MM.1S (cell line): ENCODE results near the gene MVB12A.

ENCODE experiments used
- DNase-seq: peaks from one replicate; pipeline ENCODE4 v3.0.0-alpha.2; 2015
- H2AFZ ChIP-seq: fragments of 300-600 bp; sonication (generic); 2 replicates; pipeline ENCODE4 v1.6.0; 2016; ENCODE audit warnings: antibody characterized with exemption, low read length
- H3F3A ChIP-seq: fragments of 300-600 bp; sonication (generic); 2 replicates; pipeline ENCODE4 v1.6.1; 2016; ENCODE audit warnings: mild to moderate bottlenecking, antibody characterized with exemption, low read length, moderate library complexity, mixed read lengths; ENCODE audit not compliant: insufficient read depth
- H3K27ac ChIP-seq: fragments of 300-600 bp; sonication (generic); 2 replicates; pipeline ENCODE4 v1.5.1; 2016; ENCODE audit warnings: mild to moderate bottlenecking, low read length
- H3K27me3 ChIP-seq: fragments of 300-600 bp; sonication (generic); replicated peaks from 2 replicates; pipeline ENCODE4 v1.6.0; 2016; ENCODE audit warnings: low read length; ENCODE audit not compliant: insufficient read depth
- H3K36me3 ChIP-seq: fragments of 300-600 bp; sonication (generic); replicated peaks from 2 replicates; pipeline ENCODE4 v1.6.1; 2016; ENCODE audit warnings: mild to moderate bottlenecking, low read length, mixed read lengths; ENCODE audit not compliant: insufficient read depth
- H3K4me1 ChIP-seq: fragments of 300-600 bp; sonication (generic); 2 replicates; pipeline ENCODE4 v1.6.1; 2016; ENCODE audit warnings: low read length, mixed read lengths
- H3K4me2 ChIP-seq: fragments of 300-600 bp; sonication (generic); 2 replicates; pipeline ENCODE4 v1.6.0; 2016; ENCODE audit warnings: low read depth, low read length
- H3K4me3 ChIP-seq: fragments of 300-600 bp; sonication (generic); 2 replicates; pipeline ENCODE4 v1.5.1; 2016; ENCODE audit warnings: low read length, mixed read lengths
- H3K79me2 ChIP-seq: fragments of 300-600 bp; sonication (generic); 2 replicates; pipeline ENCODE4 v1.6.1; 2016; ENCODE audit warnings: mixed run types, low read length, mixed read lengths
- H3K9ac ChIP-seq: fragments of 300-600 bp; sonication (generic); 2 replicates; pipeline ENCODE4 v1.6.1; 2016; ENCODE audit warnings: low read length, mixed read lengths
- H3K9me2 ChIP-seq: fragments of 300-600 bp; sonication (generic); replicated peaks from 2 replicates; pipeline ENCODE4 v1.6.1; 2016; ENCODE audit warnings: mild to moderate bottlenecking, low read length, mixed read lengths; ENCODE audit not compliant: insufficient read depth
- H3K9me3 ChIP-seq: fragments of 300-600 bp; sonication (generic); replicated peaks from 2 replicates; pipeline ENCODE4 v1.6.1; 2016; ENCODE audit warnings: mild to moderate bottlenecking, low read length, mixed read lengths; ENCODE audit not compliant: insufficient read depth
- H4K20me1 ChIP-seq: fragments of 300-600 bp; sonication (generic); 2 replicates; pipeline ENCODE4 v1.6.1; 2016; ENCODE audit warnings: mild to moderate bottlenecking, low read length, moderate library complexity, mixed read lengths; ENCODE audit not compliant: insufficient read depth
- CTCF ChIP-seq: fragments of 300-600 bp; sonication (generic); IDR thresholded peaks from 2 replicates; pipeline ENCODE4 v1.5.1; 2016; ENCODE audit warnings: antibody characterized with exemption, low read length, mixed read lengths
- EZH2 ChIP-seq: fragments of 300-600 bp; sonication (generic); optimal IDR thresholded peaks from 2 replicates; pipeline ENCODE3; 2017; ENCODE audit warnings: low read depth, mild to moderate bottlenecking, antibody characterized with exemption, low read length, mixed read lengths
- EZH2phosphoT487 ChIP-seq: fragments of 300-600 bp; sonication (generic); IDR thresholded peaks from 2 replicates; pipeline ENCODE4 v1.6.1; 2018; ENCODE audit warnings: antibody characterized with exemption, low read length

MVB12A gene

GRCh38 chr19:17467471-17468301 lies 47.8 kb downstream of the MVB12A start:
- H3K9me3 ChIP-seq = no peaks in the 10 kb centered on the region
- H3K27me3 ChIP-seq = peaks cover 49% of the 10 kb centered on the region
- H3K27ac ChIP-seq = no peak overlapping the region
- no peaks in the 10 kb centered on the region for H3F3A ChIP-seq
- TF ChIP-seq EZH2 (no peak), CTCF (no peak), EZH2phosphoT487 (no peak)
- H4K20me1 ChIP-seq = no peaks in the 10 kb centered on the region
- no peak overlapping the region for H2AFZ ChIP-seq
- no peak overlapping the region for H3K9ac ChIP-seq
- no peaks in the 10 kb centered on the region for H3K36me3 ChIP-seq
- 0 out of 2 replicates have a peak, but pooled peaks cover 4% of the 10 kb centered on the region for H3K4me1 ChIP-seq
- no peak overlapping the region for H3K4me3 ChIP-seq
- DNase-seq = no peak
- H3K9me2 ChIP-seq = no peaks in the 10 kb centered on the region
- H3K79me2 ChIP-seq = no peaks in the 10 kb centered on the region
- H3K4me2 ChIP-seq = no peak overlapping the region

GRCh38 chr19:17468302-17469091 lies 48.6 kb downstream of the MVB12A start:
- Histone ChIP-seq H3K9me2 (no peaks in the 10 kb centered on the region), H3K9me3 (no peaks in the 10 kb centered on the region), H2AFZ (0 out of 2 replicates have a peak overlapping the region, but pooled peaks have one; percentile 52), H3K36me3 (no peaks in the 10 kb centered on the region), H3K79me2 (no peaks in the 10 kb centered on the region), H3K27ac (no peak overlapping the region), H3F3A (no peaks in the 10 kb centered on the region), H3K4me1 (0 out of 2 replicates have a peak, but pooled peaks cover 4% of the 10 kb centered on the region), H3K4me3 (no peak overlapping the region), H3K4me2 (peak overlapping the region; percentile 58; the same call in 1 of the 2 replicates), H3K9ac (no peak overlapping the region), H4K20me1 (no peaks in the 10 kb centered on the region), H3K27me3 (peaks cover 43% of the 10 kb centered on the region)
- DNase-seq = no peak
- TF ChIP-seq EZH2phosphoT487 (no peak), EZH2 (no peak), CTCF (no peak)

GRCh38 chr19:17469092-17469480 lies 49.2 kb downstream of the MVB12A start:
- Histone ChIP-seq H3K27me3 (peaks cover 40% of the 10 kb centered on the region), H3K9ac (no peak overlapping the region; the same call in 1 of the 2 replicates), H3K9me3 (no peaks in the 10 kb centered on the region), H3K4me1 (0 out of 2 replicates have a peak, but pooled peaks cover 4% of the 10 kb centered on the region), H4K20me1 (no peaks in the 10 kb centered on the region), H3K4me3 (peak overlapping the region; percentile 57), H3K79me2 (no peaks in the 10 kb centered on the region), H3K9me2 (no peaks in the 10 kb centered on the region), H2AFZ (peak overlapping the region; percentile 52; the same call in 1 of the 2 replicates), H3K27ac (no peak overlapping the region), H3F3A (no peaks in the 10 kb centered on the region), H3K36me3 (no peaks in the 10 kb centered on the region), H3K4me2 (peak overlapping the region; percentile 58)
- TF ChIP-seq EZH2phosphoT487 (no peak), CTCF (no peak), EZH2 (no peak)
- no peak for DNase-seq
